ENCODE data around the gene IREB2.

- TF ChIP-seq POLR2A (IDR thresholded peaks at IDR 0.05; ENCODE audit: low read length) (no peak), GATA1 (IDR thresholded peaks at IDR 0.05; ENCODE audit: low read depth, low read length) (no peak)
These were observed 40.6 kb upstream of the IREB2 start for GRCh38 chr15:78397382-78397781.

Data from erythroblast (primary cell).